Left ventricle myocardium superior (tissue), 1 donor: Measurements from ENCODE around the gene DMAC1. TPM values are rescaled to one million over a fixed set of nuclear protein-coding genes. Genes with fewer than 3 reads are reported as not detected.

Experiments
- ATAC-seq: fragments of 200-7000 bp; cut with Tn5 transposase; one replicate; pipeline ENCODE4 v1.9.1; 2020; ENCODE audit warnings: mild to moderate bottlenecking, moderate library complexity
- DNase-seq: peaks from one replicate; pipeline ENCODE4 v3.0.0-alpha.2; 2020
- intact Hi-C: fragments of 100-400 bp; cut with micrococcal nuclease; formaldehyde crosslinking; loops from one replicate; pipeline ENCODE4 v1.11.0; 2022
- total RNA-seq: library from RNA; stranded (reverse); fragmentation: NEBNext Ultra II Directional; extraction: Animal tissue kit (Norgen Biotek cat#: 25700); gene quantifications from one replicate; pipeline ENCODE4 v1.2.1, GENCODE V29; 2021
- donor health status: DM: no; HTN: yes; CAD: no; lungs with severe emphysema.

Gene DMAC1
- total RNA-seq, 1 donor from 2014 or later = 133 TPM

GRCh38 chr9:7788772-7789171, 10.8 kb downstream of the DMAC1 start:
- intact Hi-C loops = no loop called here
- DNase-seq (no peak), ATAC-seq (no peak)

DNA sequence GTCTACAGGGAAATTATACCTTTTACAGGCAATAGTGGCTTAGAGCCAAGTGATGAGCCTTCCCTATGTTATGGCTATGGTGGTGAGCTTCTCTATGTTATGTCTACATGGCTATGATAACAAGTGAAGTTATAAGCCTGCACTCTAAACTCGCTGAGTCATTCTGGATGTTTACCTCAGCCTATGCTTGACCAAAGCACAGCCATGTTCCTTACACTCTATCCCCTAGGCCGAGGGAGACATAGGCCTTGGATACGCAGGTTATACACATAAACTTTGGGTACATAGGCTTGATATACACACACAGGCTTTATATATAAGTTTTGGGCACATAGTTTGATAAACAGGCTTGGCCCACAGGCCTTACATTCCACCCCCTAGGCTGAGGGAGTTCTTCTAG, 13.8 kb downstream of the DMAC1 start:
- ATAC-seq = no peak
- intact Hi-C loops = no loop called here
- DNase-seq = no peak

- ATAC-seq = no peak
- DNase-seq = no peak
- intact Hi-C loops = no loop called here
Observed at GRCh38 chr9:7784472-7784871, 15.1 kb downstream of the DMAC1 start.

GRCh38 chr9:7783635-7784063, 15.9 kb downstream of the DMAC1 start:
- DNase-seq (no peak), ATAC-seq (no peak)
- intact Hi-C loops = no loop called here

DNA sequence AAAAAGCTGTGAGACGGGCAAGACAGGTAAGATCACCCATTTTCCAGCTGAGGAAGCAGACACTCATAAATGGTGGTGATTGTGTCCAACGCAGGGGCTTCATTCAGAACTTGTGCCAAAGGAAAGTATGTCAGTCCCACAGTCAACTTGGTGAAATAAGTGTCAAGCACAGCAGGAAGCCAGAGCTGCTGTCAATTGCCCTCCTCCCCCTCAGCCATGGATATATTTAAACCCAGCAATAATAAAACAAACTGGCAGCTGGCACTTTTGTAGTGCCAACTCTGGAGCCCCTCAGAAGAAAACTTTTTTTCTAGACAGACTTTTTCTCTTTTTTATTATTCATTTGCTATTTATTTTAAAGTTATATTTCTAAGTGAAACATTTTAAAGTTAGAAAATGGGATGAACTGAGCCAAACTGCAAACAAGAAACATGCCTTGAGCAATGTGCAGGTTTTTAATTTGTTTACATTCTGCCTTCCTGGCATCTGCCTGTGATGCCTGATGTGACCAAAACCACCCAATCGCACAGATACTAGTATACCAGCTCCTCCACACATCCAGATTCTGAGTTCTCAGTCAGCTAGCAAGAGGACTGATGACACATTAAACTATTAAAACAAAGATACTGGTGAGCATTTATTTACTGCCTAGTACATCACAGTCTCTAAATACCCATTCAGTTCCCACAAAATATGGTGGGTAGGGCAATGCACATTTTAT, 17.0 kb downstream of the DMAC1 start:
- intact Hi-C loops = no loop called here
- ATAC-seq (peak; percentile 32), DNase-seq (no peak)

GRCh38 chr9:7780261-7780988, 19.2 kb downstream of the DMAC1 start:
- ATAC-seq (peak; percentile 63), DNase-seq (no peak)
- intact Hi-C loops = no loop called here

- ATAC-seq (no peak), DNase-seq (no peak)
- intact Hi-C loops = no loop called here
Observed at GRCh38 chr9:7778851-7779600, 20.6 kb downstream of the DMAC1 start.

DNA sequence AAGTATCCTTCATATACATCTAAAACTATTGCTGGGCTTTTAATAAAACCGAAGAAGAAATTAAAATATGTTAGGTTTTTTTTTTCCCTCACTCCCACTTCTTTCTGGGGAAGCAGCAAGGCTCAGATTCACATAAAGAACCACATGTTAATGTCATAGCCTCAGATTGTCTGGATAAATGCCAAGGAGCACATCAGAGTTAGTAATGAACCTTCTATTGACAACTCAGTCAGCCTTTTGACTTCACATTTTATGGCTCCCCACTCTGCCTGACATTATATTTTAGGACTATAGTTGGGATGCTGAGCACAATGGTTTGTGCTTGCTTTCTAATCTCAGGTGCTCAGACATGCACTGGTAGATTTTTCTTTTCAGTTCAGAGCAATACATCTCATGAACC, 21.8 kb downstream of the DMAC1 start:
- DNase-seq = no peak
- intact Hi-C loops = no loop called here
- no peak for ATAC-seq

- intact Hi-C loops = no loop called here
- no peak for DNase-seq
- no peak for ATAC-seq
Observed at GRCh38 chr9:7770111-7770510, 29.5 kb downstream of the DMAC1 start.

- no peak for ATAC-seq
- intact Hi-C loops = no loop called here
Observed at GRCh38 chr9:7762600-7762999, 37.0 kb downstream of the DMAC1 start.

GRCh38 chr9:7760014-7760415, 39.6 kb downstream of the DMAC1 start:
- ATAC-seq = peak; percentile 90
- DNase-seq = peak; percentile 43
- intact Hi-C loops = no loop called here

More at GRCh38 chr9:7762600-7762999, 37.0 kb downstream of the DMAC1 start:
- no peak for DNase-seq

DNA sequence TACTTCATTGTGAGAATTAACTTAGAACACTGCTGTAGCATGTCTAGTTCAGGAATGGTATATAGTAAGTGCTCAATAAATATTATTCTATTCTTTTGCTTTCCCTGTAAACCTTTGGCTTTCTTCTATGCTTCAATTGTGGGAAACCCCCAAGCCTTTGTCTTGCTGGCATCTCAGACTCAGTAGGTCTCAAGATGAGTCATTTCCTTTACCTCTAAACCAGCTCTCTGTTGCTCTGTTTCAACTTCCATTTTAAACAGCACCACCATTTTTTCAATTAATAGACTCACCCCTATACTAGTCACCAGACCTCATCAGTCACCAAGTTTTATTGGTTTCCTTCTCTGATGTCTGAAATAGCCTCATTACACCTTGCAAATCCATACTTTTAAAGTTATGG, 43.5 kb downstream of the DMAC1 start:
- intact Hi-C loops = no loop called here
- no peak for DNase-seq
- ATAC-seq = no peak

- ATAC-seq = no peak
- no peak for DNase-seq
- intact Hi-C loops = no loop called here
Observed at GRCh38 chr9:7752481-7752880, 47.1 kb downstream of the DMAC1 start.
